ENCODE data around the gene KL. TPM values are rescaled to one million over a fixed set of nuclear protein-coding genes. Genes with fewer than 3 reads are reported as not detected.
A peak's percentile ranks its signal among the peaks of the same experiment; 100 is the strongest.

Gene KL
- total and polyA plus RNA-seq, 9 donors = 1.9 to 4.2 (median 2.5) TPM

DNA sequence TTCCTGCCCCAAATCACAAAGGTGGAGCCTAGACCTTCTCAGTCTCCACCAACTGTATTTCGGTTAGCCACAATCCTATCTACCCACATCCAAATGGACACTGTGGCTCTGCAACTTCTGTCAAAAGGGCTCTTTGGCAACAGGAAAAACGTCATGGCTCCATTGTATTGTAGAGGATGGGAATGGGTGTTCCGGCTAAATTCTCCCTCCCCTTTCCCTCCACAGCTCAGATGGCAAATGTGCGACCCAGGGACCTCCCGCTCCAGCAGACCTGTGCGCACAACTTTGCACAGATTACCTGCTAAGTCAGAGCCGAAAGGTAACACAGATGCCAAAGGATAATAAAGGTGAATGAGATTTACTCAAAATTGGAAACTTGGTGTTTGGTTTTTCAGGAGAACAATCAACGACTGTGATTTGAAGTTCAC is 968 bp upstream of the KL start:
- peak; percentile 50 for DNase-seq

DNA sequence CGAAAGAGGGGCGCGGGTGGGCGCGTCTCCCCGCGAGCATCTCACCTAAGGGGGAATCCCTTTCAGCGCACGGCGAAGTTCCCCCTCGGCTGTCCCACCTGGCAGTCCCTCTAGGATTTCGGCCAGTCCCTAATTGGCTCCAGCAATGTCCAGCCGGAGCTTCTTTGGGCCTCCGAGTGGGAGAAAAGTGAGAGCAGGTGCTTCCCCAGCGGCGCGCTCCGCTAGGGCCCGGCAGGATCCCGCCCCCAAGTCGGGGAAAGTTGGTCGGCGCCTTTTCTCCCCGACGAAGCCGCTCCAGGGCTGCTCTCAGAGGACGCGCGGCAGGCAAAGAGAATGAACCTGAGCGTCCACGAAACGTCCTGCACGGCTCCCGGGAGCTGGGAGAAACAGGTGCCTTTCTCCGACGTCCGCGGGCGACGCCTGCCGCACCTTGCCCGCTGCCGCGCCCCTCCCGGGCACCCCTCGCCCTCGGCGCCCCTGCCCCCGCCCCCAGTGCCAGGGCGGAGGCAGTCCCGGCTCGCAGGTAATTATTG is 366 bp upstream of the KL start:
- peak overlapping the region; percentile 43 for H3K4me3 ChIP-seq (ENCODE audit: low read length)
- H3K27ac ChIP-seq (ENCODE audit: low read length) = peak overlapping the region; percentile 70
- WGBS (ENCODE audit: insufficient coverage) = 4% methylated on average over 42 of the region's 52 CpGs
- H3K27me3 ChIP-seq (ENCODE audit: control insufficient read depth, insufficient read depth, low read length) = peaks cover 31% of the 10 kb centered on the region
- H3K9me3 ChIP-seq (replicated peaks; ENCODE audit: control insufficient read depth, low read depth, low read length) = no peaks in the 10 kb centered on the region
- peaks cover 12% of the 10 kb centered on the region for H3K4me1 ChIP-seq (ENCODE audit: control insufficient read depth, insufficient read depth, low read length)
- no peaks in the 10 kb centered on the region for H3K36me3 ChIP-seq (ENCODE audit: control insufficient read depth, insufficient read depth, low read length)
- peak; percentile 50 for DNase-seq

More for the DNA sequence above, 968 bp upstream of the KL start:
- Histone ChIP-seq H3K27ac (ENCODE audit: low read length) (peak overlapping the region; percentile 70), H3K4me3 (ENCODE audit: low read length) (peak overlapping the region; percentile 43), H3K36me3 (ENCODE audit: control insufficient read depth, insufficient read depth, low read length) (no peaks in the 10 kb centered on the region), H3K27me3 (ENCODE audit: control insufficient read depth, insufficient read depth, low read length) (peaks cover 31% of the 10 kb centered on the region), H3K9me3 (replicated peaks; ENCODE audit: control insufficient read depth, low read depth, low read length) (no peaks in the 10 kb centered on the region), H3K4me1 (ENCODE audit: control insufficient read depth, insufficient read depth, low read length) (peaks cover 12% of the 10 kb centered on the region)
- WGBS (ENCODE audit: insufficient coverage) = 47% methylated on average over 2 of the region's 8 CpGs

DNA sequence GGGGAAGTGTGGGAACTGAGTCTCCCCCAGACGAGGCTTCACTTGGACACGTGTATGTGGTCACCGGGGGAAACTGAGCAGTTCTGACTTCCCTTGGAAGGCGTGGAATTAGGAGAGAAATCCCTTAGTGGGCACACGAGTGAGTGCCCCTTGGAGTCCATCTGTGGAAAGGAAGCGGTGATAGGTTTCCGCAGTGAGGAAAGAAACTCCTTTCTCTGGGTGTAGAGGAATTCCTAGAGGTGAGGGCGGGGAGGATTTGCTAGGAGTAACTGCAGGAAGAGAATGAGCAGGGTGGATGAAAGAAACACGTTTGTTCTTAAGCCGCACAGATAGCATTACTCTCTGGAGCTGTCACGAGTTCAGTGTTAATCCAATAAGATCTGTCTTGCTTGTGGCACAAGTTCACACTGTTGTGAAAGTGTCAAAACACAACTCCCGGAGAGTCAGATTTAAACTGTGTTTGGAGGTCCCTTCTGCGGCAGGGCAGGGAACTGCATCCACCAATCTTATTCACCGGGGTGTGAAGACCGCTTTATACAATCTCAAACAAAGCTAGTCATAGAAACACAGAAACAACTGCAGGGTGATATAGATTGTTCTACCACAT is 1.2 kb downstream of the KL start:
- Histone ChIP-seq H3K9me3 (replicated peaks; ENCODE audit: control insufficient read depth, low read depth, low read length) (no peaks in the 10 kb centered on the region), H3K27ac (ENCODE audit: low read length) (peak overlapping the region; percentile 79), H3K4me1 (ENCODE audit: control insufficient read depth, insufficient read depth, low read length) (peaks cover 12% of the 10 kb centered on the region), H3K27me3 (ENCODE audit: control insufficient read depth, insufficient read depth, low read length) (peaks cover 31% of the 10 kb centered on the region), H3K36me3 (ENCODE audit: control insufficient read depth, insufficient read depth, low read length) (no peaks in the 10 kb centered on the region), H3K4me3 (ENCODE audit: low read length) (peak overlapping the region; percentile 67)
- peak; percentile 86 for DNase-seq
- 29% methylated on average over 11 of the region's 15 CpGs for WGBS (ENCODE audit: insufficient coverage)

DNA sequence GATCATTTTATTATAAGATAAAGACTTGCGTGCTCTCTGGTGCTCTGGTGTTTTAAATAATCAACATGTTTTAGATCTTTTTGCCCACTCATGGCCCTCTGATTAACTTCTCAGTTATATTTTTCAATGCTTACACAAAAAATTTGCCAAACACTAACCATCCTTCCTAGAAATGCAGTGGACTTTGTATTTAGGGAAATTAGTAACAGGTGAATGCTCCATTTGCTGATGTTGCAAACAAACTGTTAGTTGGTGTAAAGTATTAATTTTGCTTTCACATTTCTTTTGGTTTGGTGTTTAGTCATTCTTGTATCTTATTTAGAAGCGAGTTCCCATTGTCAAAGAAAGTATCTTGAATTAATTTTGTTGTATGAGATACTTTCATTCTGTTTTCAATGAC is 2.7 kb downstream of the KL start:
- H3K27me3 ChIP-seq (ENCODE audit: control insufficient read depth, insufficient read depth, low read length) = peaks cover 29% of the 10 kb centered on the region
- DNase-seq = no peak
- peaks cover 12% of the 10 kb centered on the region for H3K4me1 ChIP-seq (ENCODE audit: control insufficient read depth, insufficient read depth, low read length)
- H3K9me3 ChIP-seq (replicated peaks; ENCODE audit: control insufficient read depth, low read depth, low read length) = no peaks in the 10 kb centered on the region
- no CpG with 5 or more reads among the region's 2 CpGs for WGBS (ENCODE audit: insufficient coverage)
- H3K36me3 ChIP-seq (ENCODE audit: control insufficient read depth, insufficient read depth, low read length) = no peaks in the 10 kb centered on the region
- no peak overlapping the region for H3K4me3 ChIP-seq (ENCODE audit: low read length)
- no peak overlapping the region for H3K27ac ChIP-seq (ENCODE audit: low read length)

DNA sequence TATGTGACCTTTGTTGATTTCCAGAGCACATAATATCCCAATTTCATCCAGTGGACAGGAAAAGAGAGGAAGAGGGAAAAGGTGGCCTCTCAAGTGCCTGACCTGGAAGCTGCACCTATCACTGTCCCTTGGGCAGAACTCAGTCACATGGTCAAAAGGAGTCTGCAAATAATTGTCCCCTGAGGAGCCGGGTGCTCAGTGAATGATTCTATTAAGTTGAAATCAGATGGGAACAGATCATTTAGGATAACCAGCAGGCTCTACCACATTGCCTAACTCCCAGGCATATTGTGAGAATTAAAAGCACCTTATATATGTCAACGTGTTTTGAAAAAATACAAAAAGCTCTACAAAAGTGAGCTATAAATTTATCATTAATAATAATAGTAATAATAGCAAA is 6.8 kb downstream of the KL start:
- H3K27ac ChIP-seq (ENCODE audit: low read length) = no peak overlapping the region
- no CpG with 5 or more reads among the region's 2 CpGs for WGBS (ENCODE audit: insufficient coverage)
- peaks cover 8% of the 10 kb centered on the region for H3K4me1 ChIP-seq (ENCODE audit: control insufficient read depth, insufficient read depth, low read length)
- H3K36me3 ChIP-seq (ENCODE audit: control insufficient read depth, insufficient read depth, low read length) = no peaks in the 10 kb centered on the region
- no peak overlapping the region for H3K4me3 ChIP-seq (ENCODE audit: low read length)
- DNase-seq = no peak
- H3K27me3 ChIP-seq (ENCODE audit: control insufficient read depth, insufficient read depth, low read length) = peaks cover 5% of the 10 kb centered on the region
- H3K9me3 ChIP-seq (replicated peaks; ENCODE audit: control insufficient read depth, low read depth, low read length) = no peaks in the 10 kb centered on the region

DNA sequence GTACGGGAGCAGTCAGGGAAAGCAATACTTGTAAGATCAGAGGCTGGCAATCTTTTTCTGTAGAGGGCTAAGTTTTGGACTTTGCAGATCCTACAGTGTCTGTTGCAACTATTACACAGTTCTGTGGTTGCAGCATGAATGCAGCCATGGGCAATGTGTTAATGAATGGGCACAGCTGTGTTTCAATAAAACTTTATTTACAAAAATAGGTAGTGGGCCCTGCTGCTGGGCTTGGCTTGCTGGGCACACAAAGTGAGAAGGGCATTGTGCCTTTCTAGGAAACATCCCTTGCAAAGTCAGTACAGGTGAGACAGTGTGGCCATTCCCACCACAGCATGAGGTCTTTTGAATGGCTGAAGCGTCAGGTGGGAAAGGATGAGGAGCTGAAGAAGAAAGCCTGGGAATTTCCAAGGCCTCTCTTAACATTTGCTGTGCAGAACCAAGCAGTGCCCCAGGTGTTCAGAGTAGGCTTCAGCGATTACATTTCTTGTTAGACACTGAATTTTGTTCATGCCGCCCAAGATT is 9.1 kb downstream of the KL start:
- H3K27me3 ChIP-seq (ENCODE audit: control insufficient read depth, insufficient read depth, low read length) = no peaks in the 10 kb centered on the region
- no peak overlapping the region for H3K4me3 ChIP-seq (ENCODE audit: low read length)
- H3K4me1 ChIP-seq (ENCODE audit: control insufficient read depth, insufficient read depth, low read length) = peaks cover 8% of the 10 kb centered on the region
- H3K27ac ChIP-seq (ENCODE audit: low read length) = no peak overlapping the region
- WGBS (ENCODE audit: insufficient coverage) = 83% methylated on average over 4 of the region's 4 CpGs
- H3K9me3 ChIP-seq (replicated peaks; ENCODE audit: control insufficient read depth, low read depth, low read length) = no peaks in the 10 kb centered on the region
- no peaks in the 10 kb centered on the region for H3K36me3 ChIP-seq (ENCODE audit: control insufficient read depth, insufficient read depth, low read length)
- no peak for DNase-seq

DNA sequence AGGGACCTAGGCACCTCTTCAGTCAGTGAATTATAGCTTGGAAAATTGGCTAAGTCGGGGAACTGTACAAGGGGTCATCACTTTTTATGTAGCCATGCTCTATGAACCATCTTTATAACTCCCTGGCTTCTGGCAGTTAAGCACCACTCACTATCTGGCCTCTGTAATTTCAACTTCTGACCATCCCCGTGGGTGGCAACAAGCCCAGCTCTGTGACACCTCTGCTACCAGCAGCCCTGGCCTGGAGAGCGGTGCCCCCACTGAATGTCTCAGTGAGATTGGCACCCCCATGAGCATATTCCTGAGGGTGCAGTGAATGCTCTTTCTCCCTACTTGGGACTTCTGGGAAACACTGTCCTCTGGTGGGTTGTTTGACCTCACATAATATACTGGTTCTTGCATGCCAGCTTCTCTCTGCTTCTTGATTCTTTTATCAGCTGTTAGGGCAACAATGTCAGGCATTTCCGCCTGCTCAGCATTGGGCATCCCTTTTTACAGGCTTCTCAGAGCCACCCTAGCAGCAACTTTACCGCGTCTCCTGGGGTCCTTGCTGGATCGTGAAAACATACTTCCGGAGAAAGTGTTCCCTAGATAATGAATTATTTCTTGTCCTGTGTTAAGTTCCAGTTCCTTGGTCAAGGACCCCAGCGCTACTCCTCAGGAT is 10.4 kb downstream of the KL start:
- peaks cover 8% of the 10 kb centered on the region for H3K4me1 ChIP-seq (ENCODE audit: control insufficient read depth, insufficient read depth, low read length)
- no peak overlapping the region for H3K27ac ChIP-seq (ENCODE audit: low read length)
- 90% methylated on average over 3 of the region's 9 CpGs for WGBS (ENCODE audit: insufficient coverage)
- H3K4me3 ChIP-seq (ENCODE audit: low read length) = no peak overlapping the region
- H3K27me3 ChIP-seq (ENCODE audit: control insufficient read depth, insufficient read depth, low read length) = no peaks in the 10 kb centered on the region
- H3K9me3 ChIP-seq (replicated peaks; ENCODE audit: control insufficient read depth, low read depth, low read length) = no peaks in the 10 kb centered on the region
- H3K36me3 ChIP-seq (ENCODE audit: control insufficient read depth, insufficient read depth, low read length) = no peaks in the 10 kb centered on the region
- no peak for DNase-seq

DNA sequence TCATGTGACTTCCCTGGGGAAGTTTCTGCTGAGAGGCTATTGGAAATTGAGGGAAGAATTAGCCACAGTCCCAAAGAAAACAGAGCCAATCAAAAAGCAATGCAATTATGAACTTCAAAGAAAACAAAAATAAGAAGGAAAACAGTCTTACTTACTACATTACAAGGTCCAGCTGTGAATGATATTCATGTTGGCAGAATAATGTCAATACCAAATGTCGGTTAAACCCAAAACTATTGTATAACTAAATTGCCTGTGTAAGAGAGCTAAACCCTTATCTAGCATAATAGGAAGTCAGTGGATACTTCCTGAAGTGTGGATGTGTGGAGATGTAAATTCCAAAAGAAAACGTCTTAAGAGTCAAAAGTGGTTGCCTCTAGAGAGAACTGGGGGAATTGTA is 12.4 kb downstream of the KL start:
- Histone ChIP-seq H3K27ac (ENCODE audit: low read length) (no peak overlapping the region), H3K36me3 (ENCODE audit: control insufficient read depth, insufficient read depth, low read length) (no peaks in the 10 kb centered on the region), H3K4me1 (ENCODE audit: control insufficient read depth, insufficient read depth, low read length) (peaks cover 8% of the 10 kb centered on the region), H3K27me3 (ENCODE audit: control insufficient read depth, insufficient read depth, low read length) (no peaks in the 10 kb centered on the region), H3K4me3 (ENCODE audit: low read length) (no peak overlapping the region), H3K9me3 (replicated peaks; ENCODE audit: control insufficient read depth, low read depth, low read length) (no peaks in the 10 kb centered on the region)
- WGBS (ENCODE audit: insufficient coverage) = no CpG with 5 or more reads among the region's 2 CpGs
- no peak for DNase-seq

DNA sequence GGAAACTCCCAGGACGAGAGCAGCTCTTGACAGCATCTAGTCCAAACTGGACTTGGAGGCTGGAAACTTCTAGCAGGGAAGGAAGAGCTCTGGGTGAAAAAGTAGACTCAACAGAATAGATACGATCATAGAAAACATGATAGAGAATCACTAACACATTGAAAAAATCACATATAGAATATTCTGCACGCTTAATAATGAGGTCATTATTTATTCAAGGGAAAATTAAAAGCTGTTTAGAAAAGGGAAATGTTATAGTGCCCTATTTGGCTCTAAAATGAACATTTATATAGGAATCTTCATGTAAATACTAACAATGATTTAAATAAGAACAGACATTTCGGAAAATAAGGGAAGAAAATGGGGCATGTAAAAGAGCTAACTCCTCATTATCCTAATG is 15.1 kb downstream of the KL start:
- Histone ChIP-seq H3K27me3 (ENCODE audit: control insufficient read depth, insufficient read depth, low read length) (no peaks in the 10 kb centered on the region), H3K36me3 (ENCODE audit: control insufficient read depth, insufficient read depth, low read length) (no peaks in the 10 kb centered on the region), H3K9me3 (replicated peaks; ENCODE audit: control insufficient read depth, low read depth, low read length) (no peaks in the 10 kb centered on the region), H3K4me1 (ENCODE audit: control insufficient read depth, insufficient read depth, low read length) (peaks cover 8% of the 10 kb centered on the region), H3K4me3 (ENCODE audit: low read length) (no peak overlapping the region), H3K27ac (ENCODE audit: low read length) (no peak overlapping the region)
- WGBS (ENCODE audit: insufficient coverage) = no CpG with 5 or more reads among the region's 4 CpGs
- DNase-seq = no peak

DNA sequence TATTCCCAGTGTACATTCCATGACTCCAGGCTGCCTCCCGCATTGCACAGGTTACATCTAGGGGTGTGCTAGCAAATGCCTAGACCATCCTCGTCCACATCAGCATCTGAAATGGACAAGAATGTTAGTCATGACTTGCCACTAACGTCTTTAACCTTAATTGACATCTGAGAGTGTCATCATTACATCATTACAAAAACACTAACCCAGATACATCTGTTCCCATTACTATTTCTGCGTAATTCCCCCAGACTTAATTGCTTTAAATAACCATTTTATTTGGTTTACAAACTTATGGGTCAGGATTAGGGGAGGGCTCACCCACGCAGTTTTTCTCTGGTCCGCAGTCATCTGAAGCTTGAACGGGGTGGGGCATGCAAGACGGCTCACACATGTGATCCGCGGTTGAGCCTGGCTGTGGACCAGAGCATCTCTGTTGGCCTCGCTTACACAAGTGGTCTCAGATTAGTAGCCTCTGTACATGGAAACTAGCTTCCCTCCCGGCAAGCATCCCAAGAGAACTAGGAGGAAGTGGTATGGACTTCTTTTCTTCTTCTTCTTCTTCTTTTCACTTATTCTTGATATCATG is 15.9 kb downstream of the KL start:
- no peak for DNase-seq
- Histone ChIP-seq H3K9me3 (replicated peaks; ENCODE audit: control insufficient read depth, low read depth, low read length) (no peaks in the 10 kb centered on the region), H3K4me1 (ENCODE audit: control insufficient read depth, insufficient read depth, low read length) (peaks cover 2% of the 10 kb centered on the region), H3K36me3 (ENCODE audit: control insufficient read depth, insufficient read depth, low read length) (no peaks in the 10 kb centered on the region), H3K27ac (ENCODE audit: low read length) (no peak overlapping the region), H3K27me3 (ENCODE audit: control insufficient read depth, insufficient read depth, low read length) (no peaks in the 10 kb centered on the region), H3K4me3 (ENCODE audit: low read length) (no peak overlapping the region)
- 78% methylated on average over 6 of the region's 12 CpGs for WGBS (ENCODE audit: insufficient coverage)
